Liver (tissue), 3 donors: ENCODE results near the gene CDC23.

ENCODE experiments used
- EGR1 ChIP-seq, 2 donors: IDR thresholded peaks; 2 replicates each; pipeline ENCODE4 v1.6.1; 2016 to 2018; ENCODE audit warnings: antibody characterized with exemption in 2 of 2, low read depth in 2 of 2
- GABPA ChIP-seq, 2 donors: IDR thresholded peaks in 1 of 2; conservative IDR thresholded peaks in 1 of 2; 2 replicates each; pipeline ENCODE4 v1.6.1; 2016; ENCODE audit warnings: antibody characterized with exemption in 2 of 2, mild to moderate bottlenecking in 1 of 2, moderate library complexity in 1 of 2
- JUND ChIP-seq, 2 donors: IDR thresholded peaks; 2 replicates each; pipeline ENCODE4 v1.6.1; 2016; ENCODE audit warnings: antibody characterized with exemption in 2 of 2
- NR2F2 ChIP-seq: IDR thresholded peaks from 2 replicates; pipeline ENCODE4 v1.6.1; 2016; ENCODE audit warnings: antibody characterized with exemption
- RAD21 ChIP-seq, 2 donors: IDR thresholded peaks; 2 replicates each; pipeline ENCODE4 v1.6.1; 2016; ENCODE audit warnings: antibody characterized with exemption in 2 of 2, mild to moderate bottlenecking in 2 of 2
- RXRA ChIP-seq, 2 donors: IDR thresholded peaks; 2 replicates each; pipeline ENCODE4 v1.6.1; 2017 to 2018; ENCODE audit warnings: antibody characterized with exemption in 2 of 2, mild to moderate bottlenecking in 1 of 2
- SP1 ChIP-seq: IDR thresholded peaks from 2 replicates; pipeline ENCODE4 v1.6.1; 2018; ENCODE audit warnings: antibody characterized with exemption, mild to moderate bottlenecking
- TAF1 ChIP-seq: conservative IDR thresholded peaks from 2 replicates; pipeline ENCODE4 v1.6.1; 2016; ENCODE audit warnings: antibody characterized with exemption, mild to moderate bottlenecking
- YY1 ChIP-seq: IDR thresholded peaks from 2 replicates; pipeline ENCODE4 v1.6.1; 2016; ENCODE audit warnings: antibody characterized with exemption, mild to moderate bottlenecking
- TF ChIP-seq, protein P1 (sequence below): fragments of 150-350 bp; IDR thresholded peaks from 2 replicates; pipeline ENCODE4 v1.5.1; 2017; ENCODE audit warnings: improper control_type of control experiment, low read depth, low read length; ENCODE audit not compliant: missing input control
- TF ChIP-seq, protein P2 (sequence below): IDR thresholded peaks from 2 replicates; pipeline ENCODE4 v1.6.1; 2016; ENCODE audit warnings: antibody characterized with exemption
- TF ChIP-seq, protein P3 (sequence below): IDR thresholded peaks from 2 replicates; pipeline ENCODE4 v1.6.1; 2016; ENCODE audit warnings: antibody characterized with exemption
- TF ChIP-seq, protein P4 (sequence below): IDR thresholded peaks from 2 replicates; pipeline ENCODE4 v1.6.1; 2016; ENCODE audit warnings: antibody characterized with exemption, mild to moderate bottlenecking
- donor health status: healthy.
- donor health status: healthy.

- TF ChIP-seq, protein P1, sequence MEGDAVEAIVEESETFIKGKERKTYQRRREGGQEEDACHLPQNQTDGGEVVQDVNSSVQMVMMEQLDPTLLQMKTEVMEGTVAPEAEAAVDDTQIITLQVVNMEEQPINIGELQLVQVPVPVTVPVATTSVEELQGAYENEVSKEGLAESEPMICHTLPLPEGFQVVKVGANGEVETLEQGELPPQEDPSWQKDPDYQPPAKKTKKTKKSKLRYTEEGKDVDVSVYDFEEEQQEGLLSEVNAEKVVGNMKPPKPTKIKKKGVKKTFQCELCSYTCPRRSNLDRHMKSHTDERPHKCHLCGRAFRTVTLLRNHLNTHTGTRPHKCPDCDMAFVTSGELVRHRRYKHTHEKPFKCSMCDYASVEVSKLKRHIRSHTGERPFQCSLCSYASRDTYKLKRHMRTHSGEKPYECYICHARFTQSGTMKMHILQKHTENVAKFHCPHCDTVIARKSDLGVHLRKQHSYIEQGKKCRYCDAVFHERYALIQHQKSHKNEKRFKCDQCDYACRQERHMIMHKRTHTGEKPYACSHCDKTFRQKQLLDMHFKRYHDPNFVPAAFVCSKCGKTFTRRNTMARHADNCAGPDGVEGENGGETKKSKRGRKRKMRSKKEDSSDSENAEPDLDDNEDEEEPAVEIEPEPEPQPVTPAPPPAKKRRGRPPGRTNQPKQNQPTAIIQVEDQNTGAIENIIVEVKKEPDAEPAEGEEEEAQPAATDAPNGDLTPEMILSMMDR, result no peak
- TF ChIP-seq TAF1 (no peak), GABPA (IDR thresholded peaks at IDR 0.05 in 1 of 2, conservative IDR thresholded peaks at IDR 0.05 in 1 of 2) (no peak), JUND (IDR thresholded peaks at IDR 0.05) (no peak), RXRA (IDR thresholded peaks at IDR 0.05) (no peak), RAD21 (IDR thresholded peaks at IDR 0.05) (no peak), NR2F2 (no peak), YY1 (no peak), SP1 (no peak), EGR1 (IDR thresholded peaks at IDR 0.05; ENCODE audit: low read depth in 2 of 2) (no peak)
- TF ChIP-seq, protein P2, sequence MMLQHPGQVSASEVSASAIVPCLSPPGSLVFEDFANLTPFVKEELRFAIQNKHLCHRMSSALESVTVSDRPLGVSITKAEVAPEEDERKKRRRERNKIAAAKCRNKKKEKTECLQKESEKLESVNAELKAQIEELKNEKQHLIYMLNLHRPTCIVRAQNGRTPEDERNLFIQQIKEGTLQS, result no peak
- TF ChIP-seq, protein P3, sequence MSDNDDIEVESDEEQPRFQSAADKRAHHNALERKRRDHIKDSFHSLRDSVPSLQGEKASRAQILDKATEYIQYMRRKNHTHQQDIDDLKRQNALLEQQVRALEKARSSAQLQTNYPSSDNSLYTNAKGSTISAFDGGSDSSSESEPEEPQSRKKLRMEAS, result no peak
- TF ChIP-seq, protein P4, sequence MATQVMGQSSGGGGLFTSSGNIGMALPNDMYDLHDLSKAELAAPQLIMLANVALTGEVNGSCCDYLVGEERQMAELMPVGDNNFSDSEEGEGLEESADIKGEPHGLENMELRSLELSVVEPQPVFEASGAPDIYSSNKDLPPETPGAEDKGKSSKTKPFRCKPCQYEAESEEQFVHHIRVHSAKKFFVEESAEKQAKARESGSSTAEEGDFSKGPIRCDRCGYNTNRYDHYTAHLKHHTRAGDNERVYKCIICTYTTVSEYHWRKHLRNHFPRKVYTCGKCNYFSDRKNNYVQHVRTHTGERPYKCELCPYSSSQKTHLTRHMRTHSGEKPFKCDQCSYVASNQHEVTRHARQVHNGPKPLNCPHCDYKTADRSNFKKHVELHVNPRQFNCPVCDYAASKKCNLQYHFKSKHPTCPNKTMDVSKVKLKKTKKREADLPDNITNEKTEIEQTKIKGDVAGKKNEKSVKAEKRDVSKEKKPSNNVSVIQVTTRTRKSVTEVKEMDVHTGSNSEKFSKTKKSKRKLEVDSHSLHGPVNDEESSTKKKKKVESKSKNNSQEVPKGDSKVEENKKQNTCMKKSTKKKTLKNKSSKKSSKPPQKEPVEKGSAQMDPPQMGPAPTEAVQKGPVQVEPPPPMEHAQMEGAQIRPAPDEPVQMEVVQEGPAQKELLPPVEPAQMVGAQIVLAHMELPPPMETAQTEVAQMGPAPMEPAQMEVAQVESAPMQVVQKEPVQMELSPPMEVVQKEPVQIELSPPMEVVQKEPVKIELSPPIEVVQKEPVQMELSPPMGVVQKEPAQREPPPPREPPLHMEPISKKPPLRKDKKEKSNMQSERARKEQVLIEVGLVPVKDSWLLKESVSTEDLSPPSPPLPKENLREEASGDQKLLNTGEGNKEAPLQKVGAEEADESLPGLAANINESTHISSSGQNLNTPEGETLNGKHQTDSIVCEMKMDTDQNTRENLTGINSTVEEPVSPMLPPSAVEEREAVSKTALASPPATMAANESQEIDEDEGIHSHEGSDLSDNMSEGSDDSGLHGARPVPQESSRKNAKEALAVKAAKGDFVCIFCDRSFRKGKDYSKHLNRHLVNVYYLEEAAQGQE, result no peak
These were observed 2.1 kb downstream of the CDC23 start for GRCh38 chr5:138210985-138211384.
